Nephron progenitor cell (in vitro differentiated cells): ENCODE data around the gene ALG14.

ENCODE experiments used
- DNase-seq: peaks from one replicate; pipeline ENCODE4 v3.0.0; 2021
- H3K27ac Mint-ChIP-seq: 2 replicates; pipeline ENCODE4 v1.8.0; 2021; ENCODE audit warnings: mild to moderate bottlenecking, moderate library complexity, mixed read lengths
- H3K27me3 Mint-ChIP-seq: 2 replicates; pipeline ENCODE4 v1.8.0; 2021; ENCODE audit warnings: mild to moderate bottlenecking, low read depth, mixed read lengths; ENCODE audit not compliant: poor library complexity
- H3K36me3 Mint-ChIP-seq: 2 replicates; pipeline ENCODE4 v1.8.0; 2021; ENCODE audit warnings: low read depth, mixed read lengths
- H3K4me1 Mint-ChIP-seq: 2 replicates; pipeline ENCODE4 v1.8.0; 2021; ENCODE audit warnings: mixed read lengths
- H3K4me3 Mint-ChIP-seq: 2 replicates; pipeline ENCODE4 v1.8.0; 2021; ENCODE audit warnings: mild to moderate bottlenecking, moderate library complexity, mixed read lengths
- H3K9me3 Mint-ChIP-seq: 2 replicates; pipeline ENCODE4 v1.8.0; 2021; ENCODE audit warnings: mild to moderate bottlenecking, moderate library complexity, mixed read lengths
- CTCF ChIP-seq: fragments of 200-600 bp; sonication (generic); IDR thresholded peaks from 2 replicates; pipeline ENCODE4 v1.5.0; 2021; ENCODE audit warnings: antibody characterized with exemption

The ALG14 gene

DNA sequence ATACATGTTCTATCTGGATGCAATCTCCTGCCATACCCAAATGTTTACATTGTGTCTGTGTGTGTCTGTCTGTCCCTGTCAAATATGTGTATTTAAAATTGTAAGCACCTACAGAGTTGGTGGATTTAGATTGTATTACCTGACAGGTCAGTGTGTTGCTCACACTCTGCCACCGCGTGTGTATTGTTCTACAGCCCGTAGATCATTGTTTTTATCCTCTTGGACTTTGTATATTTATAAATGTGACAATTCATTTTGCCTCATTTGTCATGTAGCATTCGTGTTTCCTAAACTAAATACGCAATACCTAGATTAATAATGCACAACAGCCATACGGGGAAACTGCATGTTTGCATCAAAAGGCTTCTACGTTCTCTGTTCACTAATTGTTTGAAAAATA lies 634 bp downstream of the ALG14 start:
- H3K4me1 Mint-ChIP-seq: peaks cover 16% of the 10 kb centered on the region
- no peaks in the 10 kb centered on the region for H3K9me3 Mint-ChIP-seq
- DNase-seq: no peak
- peaks cover 4% of the 10 kb centered on the region for H3K36me3 Mint-ChIP-seq
- TF ChIP-seq CTCF: no peak
- H3K27me3 Mint-ChIP-seq: peaks cover 20% of the 10 kb centered on the region
- peak overlapping the region; percentile 98 for H3K4me3 Mint-ChIP-seq
- peak overlapping the region; percentile 92 for H3K27ac Mint-ChIP-seq

GRCh38 chr1:95071539-95071938 lies 1.2 kb downstream of the ALG14 start:
- DNase-seq: no peak
- H3K4me3 Mint-ChIP-seq: peak overlapping the region; percentile 98
- peaks cover 4% of the 10 kb centered on the region for H3K36me3 Mint-ChIP-seq
- H3K4me1 Mint-ChIP-seq: peaks cover 16% of the 10 kb centered on the region
- H3K27me3 Mint-ChIP-seq: peaks cover 17% of the 10 kb centered on the region
- TF ChIP-seq CTCF: no peak
- no peak overlapping the region for H3K27ac Mint-ChIP-seq
- H3K9me3 Mint-ChIP-seq: no peaks in the 10 kb centered on the region

DNA sequence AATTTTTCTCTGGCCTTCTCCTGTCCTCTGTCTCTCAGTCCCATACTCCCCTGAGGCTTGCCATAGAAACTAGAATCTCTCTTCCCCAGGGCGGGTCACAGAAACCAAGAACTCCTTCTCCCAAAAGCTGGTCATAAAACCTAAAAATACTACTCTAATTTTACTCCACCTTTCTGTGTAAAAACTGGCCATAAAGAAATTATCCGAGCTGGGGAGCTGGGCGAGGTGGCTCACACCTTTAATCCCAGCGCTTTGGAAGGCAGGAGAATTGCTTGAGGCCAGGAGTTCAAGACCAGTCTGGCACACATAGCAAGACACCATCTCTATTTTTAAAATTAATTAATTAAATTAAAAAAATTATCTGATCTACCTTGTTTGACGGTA lies 3.0 kb downstream of the ALG14 start:
- peaks cover 16% of the 10 kb centered on the region for H3K4me1 Mint-ChIP-seq
- no peak for DNase-seq
- H3K36me3 Mint-ChIP-seq: peaks cover 9% of the 10 kb centered on the region
- TF ChIP-seq CTCF: no peak
- no peaks in the 10 kb centered on the region for H3K9me3 Mint-ChIP-seq
- H3K4me3 Mint-ChIP-seq: no peak overlapping the region
- no peak overlapping the region for H3K27ac Mint-ChIP-seq
- peaks cover 7% of the 10 kb centered on the region for H3K27me3 Mint-ChIP-seq

DNA sequence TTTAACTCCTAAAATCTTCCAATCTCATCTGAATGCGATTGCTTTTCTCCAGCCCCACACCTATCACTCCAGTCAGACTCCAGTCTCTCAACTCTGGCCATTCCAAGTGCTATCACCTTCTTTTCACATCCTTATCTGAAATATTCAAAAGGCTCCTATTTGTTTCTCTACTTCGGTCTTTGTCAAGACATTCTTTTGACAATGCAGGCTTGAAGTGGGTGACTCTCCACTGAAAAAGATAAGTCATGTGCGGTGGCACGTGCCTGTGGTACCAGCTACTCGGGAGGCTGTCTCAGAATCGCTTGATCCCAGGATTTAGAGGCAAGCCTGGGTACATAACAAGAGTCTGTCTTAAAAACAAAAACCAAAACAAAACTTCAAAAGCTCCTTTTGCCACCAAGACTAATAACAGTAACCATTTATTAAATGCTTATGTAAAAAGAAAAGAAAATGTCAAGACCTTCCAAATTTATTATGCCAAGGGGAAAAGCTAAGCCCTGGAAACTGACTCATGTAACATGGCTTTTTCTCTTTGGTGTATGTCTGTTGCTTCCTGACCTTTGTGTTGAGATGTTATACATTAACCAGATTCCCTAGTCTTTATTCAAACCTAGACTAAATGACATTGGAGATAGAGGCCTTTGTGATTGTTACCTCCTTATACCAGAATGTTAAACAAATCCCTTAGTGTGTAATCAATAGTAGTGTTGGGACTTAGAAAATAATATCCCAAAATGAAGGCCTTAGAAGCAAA lies 3.6 kb downstream of the ALG14 start:
- Mint-ChIP-seq H3K36me3 (peaks cover 12% of the 10 kb centered on the region), H3K9me3 (no peaks in the 10 kb centered on the region), H3K4me1 (peaks cover 16% of the 10 kb centered on the region), H3K27ac (no peak overlapping the region), H3K27me3 (peaks cover 4% of the 10 kb centered on the region), H3K4me3 (no peak overlapping the region)
- no peak for TF ChIP-seq CTCF
- no peak for DNase-seq

GRCh38 chr1:95067568-95067967 lies 5.2 kb downstream of the ALG14 start:
- DNase-seq: no peak
- H3K4me3 Mint-ChIP-seq: no peak overlapping the region
- no peak overlapping the region for H3K27ac Mint-ChIP-seq
- H3K4me1 Mint-ChIP-seq: peaks cover 16% of the 10 kb centered on the region
- H3K27me3 Mint-ChIP-seq: no peaks in the 10 kb centered on the region
- no peak for TF ChIP-seq CTCF
- no peaks in the 10 kb centered on the region for H3K9me3 Mint-ChIP-seq
- peaks cover 28% of the 10 kb centered on the region for H3K36me3 Mint-ChIP-seq

DNA sequence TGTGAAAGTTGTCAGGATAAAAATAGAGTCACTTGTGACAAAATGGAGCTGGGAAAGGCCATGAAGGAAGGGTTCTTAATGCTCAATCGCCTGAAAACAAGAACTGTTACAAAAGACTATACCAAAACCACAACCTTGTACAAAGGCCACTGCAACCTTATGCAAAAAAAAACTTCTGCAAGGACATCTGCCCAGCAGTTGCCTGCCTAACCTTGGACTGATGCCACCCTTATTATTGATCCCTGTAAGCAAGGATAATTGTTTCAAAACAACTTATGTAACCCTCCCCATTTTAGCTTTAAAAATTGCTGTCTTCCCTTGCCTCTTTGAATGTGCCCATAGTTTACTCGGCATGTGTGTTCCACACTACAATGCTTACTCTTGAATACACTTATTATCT lies 5.7 kb downstream of the ALG14 start:
- no peak for TF ChIP-seq CTCF
- H3K4me1 Mint-ChIP-seq: peaks cover 12% of the 10 kb centered on the region
- DNase-seq: no peak
- no peaks in the 10 kb centered on the region for H3K27me3 Mint-ChIP-seq
- peaks cover 32% of the 10 kb centered on the region for H3K36me3 Mint-ChIP-seq
- no peak overlapping the region for H3K27ac Mint-ChIP-seq
- no peaks in the 10 kb centered on the region for H3K9me3 Mint-ChIP-seq
- H3K4me3 Mint-ChIP-seq: no peak overlapping the region
